Measurements from ENCODE around the gene AHCYL2. TPM values are rescaled to one million over a fixed set of nuclear protein-coding genes. Genes with fewer than 3 reads are reported as not detected.
"Not testable (repeated sequence)": the region's sequence is repeated elsewhere in the genome, so short reads cannot be mapped to it uniquely, and the experiment has no call there.

Gene AHCYL2
- total RNA-seq, 1 experiment from 2014 or later, result 23.2 TPM

DNA sequence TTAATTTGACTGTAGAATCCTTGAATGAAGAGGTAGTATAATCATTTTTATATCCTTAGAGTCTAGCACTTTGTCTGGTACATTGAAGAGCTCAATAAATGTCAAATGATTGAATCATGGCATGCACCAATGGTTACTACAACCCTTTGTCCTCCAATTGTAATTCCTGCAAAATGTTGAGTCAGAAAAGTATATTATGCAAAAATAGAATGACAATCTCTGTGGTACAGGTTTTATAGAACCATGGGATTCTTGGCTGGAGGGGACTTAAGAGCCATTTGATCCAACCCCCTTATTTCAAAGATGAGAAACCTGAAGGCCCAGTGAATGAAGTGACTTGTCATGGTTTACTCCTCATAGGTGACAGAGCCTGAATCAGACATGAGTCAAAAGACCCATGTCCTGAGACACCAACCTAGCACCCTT lies 246.6 kb downstream of the AHCYL2 start:
- Mint-ChIP-seq H3K4me3 (no peak overlapping the region), H3K4me1 (peaks cover 19 to 20% of the 10 kb centered on the region in 2 experiments), H3K36me3 (ENCODE audit: insufficient read depth in 1 of 3, low read depth in 3 of 3) (peaks cover 12 to 22% (median 15%) of the 10 kb centered on the region in 3 experiments), H3K27me3 (ENCODE audit: low read depth) (no peaks in the 10 kb centered on the region), H3K9me3 (peaks cover 7 to 11% of the 10 kb centered on the region in 2 experiments), H3K27ac (no peak overlapping the region)
- Histone ChIP-seq H3T11ph (ENCODE audit: low read length) (no peak overlapping the region), H4K5ac (ENCODE audit: insufficient read length, low read depth, low read length) (no peak overlapping the region), H2BK20ac (ENCODE audit: low read depth, low read length, poor library complexity, severe bottlenecking) (no peak overlapping the region), H4K20me1 (ENCODE audit: control insufficient read depth, insufficient read depth, insufficient read length) (no peaks in the 10 kb centered on the region), H3K27ac (ENCODE audit: insufficient read length, low read depth, low read length) (no peak overlapping the region), H2AK5ac (ENCODE audit: insufficient read length, low read length) (no peak overlapping the region), H3K23me2 (ENCODE audit: insufficient read length, low read depth, low read length, poor library complexity, severe bottlenecking) (no peaks in the 10 kb centered on the region), H3K4ac (ENCODE audit: low read depth, low read length) (no peak overlapping the region), H3K9ac (ENCODE audit: extremely low read depth, insufficient read length, low read length) (no peak overlapping the region), H4K91ac (ENCODE audit: insufficient read length, low read depth, low read length) (no peak overlapping the region), H2BK15ac (ENCODE audit: low read depth, low read length) (no peak overlapping the region), H3K9me3 (ENCODE audit: control insufficient read depth, low read depth, low read length) (no peaks in the 10 kb centered on the region), H3K23ac (ENCODE audit: insufficient read length, low read depth, low read length) (no peak overlapping the region), H3K4me2 (ENCODE audit: insufficient read depth, insufficient read length, low read length) (no peak overlapping the region), H2BK5ac (ENCODE audit: insufficient read length, low read length) (no peak overlapping the region), H2AFZ (ENCODE audit: low read length) (no peak overlapping the region), H3K27me3 (ENCODE audit: insufficient read depth, low read length) (no peaks in the 10 kb centered on the region), H3K56ac (ENCODE audit: insufficient read length, low read depth, low read length) (no peak overlapping the region), H3K79me2 (ENCODE audit: insufficient read depth, low read length) (no peaks in the 10 kb centered on the region), H3K18ac (ENCODE audit: insufficient read length, low read depth, low read length) (no peak overlapping the region), H4K8ac (replicated peaks; ENCODE audit: insufficient read length, low read depth, low read length) (no peak overlapping the region), H2BK12ac (ENCODE audit: insufficient read length, low read depth, low read length) (no peak overlapping the region), H2BK120ac (ENCODE audit: low read depth, low read length, poor library complexity, severe bottlenecking) (no peak overlapping the region), H3K14ac (ENCODE audit: insufficient read depth, low read length) (no peak overlapping the region), H3K4me1 (ENCODE audit: insufficient read depth, low read length) (no peaks in the 10 kb centered on the region; the same call in 1 of the 2 replicates), H3K79me1 (ENCODE audit: insufficient read depth, low read depth, low read length, poor library complexity, severe bottlenecking) (no peaks in the 10 kb centered on the region)
- TF ChIP-seq, protein P1, sequence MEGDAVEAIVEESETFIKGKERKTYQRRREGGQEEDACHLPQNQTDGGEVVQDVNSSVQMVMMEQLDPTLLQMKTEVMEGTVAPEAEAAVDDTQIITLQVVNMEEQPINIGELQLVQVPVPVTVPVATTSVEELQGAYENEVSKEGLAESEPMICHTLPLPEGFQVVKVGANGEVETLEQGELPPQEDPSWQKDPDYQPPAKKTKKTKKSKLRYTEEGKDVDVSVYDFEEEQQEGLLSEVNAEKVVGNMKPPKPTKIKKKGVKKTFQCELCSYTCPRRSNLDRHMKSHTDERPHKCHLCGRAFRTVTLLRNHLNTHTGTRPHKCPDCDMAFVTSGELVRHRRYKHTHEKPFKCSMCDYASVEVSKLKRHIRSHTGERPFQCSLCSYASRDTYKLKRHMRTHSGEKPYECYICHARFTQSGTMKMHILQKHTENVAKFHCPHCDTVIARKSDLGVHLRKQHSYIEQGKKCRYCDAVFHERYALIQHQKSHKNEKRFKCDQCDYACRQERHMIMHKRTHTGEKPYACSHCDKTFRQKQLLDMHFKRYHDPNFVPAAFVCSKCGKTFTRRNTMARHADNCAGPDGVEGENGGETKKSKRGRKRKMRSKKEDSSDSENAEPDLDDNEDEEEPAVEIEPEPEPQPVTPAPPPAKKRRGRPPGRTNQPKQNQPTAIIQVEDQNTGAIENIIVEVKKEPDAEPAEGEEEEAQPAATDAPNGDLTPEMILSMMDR (conservative IDR thresholded peaks at IDR 0.05), result no peak
- no peak for DNase-seq

DNA sequence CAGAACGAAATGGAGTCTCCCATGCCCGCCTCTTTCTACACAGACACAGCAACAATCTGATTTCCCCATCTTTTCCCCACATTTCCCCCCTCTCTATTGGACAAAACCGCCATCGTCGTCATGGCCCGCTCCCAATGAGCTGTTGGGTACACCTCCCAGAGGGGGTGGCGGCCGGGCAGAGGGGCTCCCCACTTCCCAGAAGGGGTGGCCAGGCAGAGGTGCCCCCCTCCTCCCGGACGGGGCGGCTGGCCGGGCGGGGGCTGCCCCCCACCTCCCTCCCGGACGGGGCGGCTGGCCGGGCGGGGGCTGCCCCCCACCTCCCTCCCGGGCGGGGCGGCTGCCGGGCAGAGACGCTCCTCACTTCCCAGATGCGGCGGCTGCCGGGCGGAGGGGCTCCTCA lies 251.1 kb downstream of the AHCYL2 start:
- H2BK20ac ChIP-seq (ENCODE audit: low read depth, low read length, poor library complexity, severe bottlenecking); H3K14ac ChIP-seq (ENCODE audit: insufficient read depth, low read length); H2AFZ ChIP-seq (ENCODE audit: low read length); H4K5ac ChIP-seq (ENCODE audit: insufficient read length, low read depth, low read length); H3K4me1 Mint-ChIP-seq; H3K4ac ChIP-seq (ENCODE audit: low read depth, low read length); H3K23me2 ChIP-seq (ENCODE audit: insufficient read length, low read depth, low read length, poor library complexity, severe bottlenecking); H3K27me3 Mint-ChIP-seq (ENCODE audit: low read depth); H3T11ph ChIP-seq (ENCODE audit: low read length); H3K9ac ChIP-seq (ENCODE audit: extremely low read depth, insufficient read length, low read length); H3K4me3 Mint-ChIP-seq; H4K8ac ChIP-seq (replicated peaks; ENCODE audit: insufficient read length, low read depth, low read length); DNase-seq; H3K79me1 ChIP-seq (ENCODE audit: insufficient read depth, low read depth, low read length, poor library complexity, severe bottlenecking); H3K27me3 ChIP-seq (ENCODE audit: insufficient read depth, low read length); H3K4me1 ChIP-seq (ENCODE audit: insufficient read depth, low read length); H3K79me2 ChIP-seq (ENCODE audit: insufficient read depth, low read length); H2AK5ac ChIP-seq (ENCODE audit: insufficient read length, low read length); H4K91ac ChIP-seq (ENCODE audit: insufficient read length, low read depth, low read length); H2BK15ac ChIP-seq (ENCODE audit: low read depth, low read length); H3K9me3 ChIP-seq (ENCODE audit: control insufficient read depth, low read depth, low read length); H3K18ac ChIP-seq (ENCODE audit: insufficient read length, low read depth, low read length); H4K20me1 ChIP-seq (ENCODE audit: control insufficient read depth, insufficient read depth, insufficient read length); H2BK5ac ChIP-seq (ENCODE audit: insufficient read length, low read length); H3K56ac ChIP-seq (ENCODE audit: insufficient read length, low read depth, low read length); H2BK12ac ChIP-seq (ENCODE audit: insufficient read length, low read depth, low read length); H3K27ac Mint-ChIP-seq; H2BK120ac ChIP-seq (ENCODE audit: low read depth, low read length, poor library complexity, severe bottlenecking); H3K4me2 ChIP-seq (ENCODE audit: insufficient read depth, insufficient read length, low read length); H3K27ac ChIP-seq (ENCODE audit: insufficient read length, low read depth, low read length); H3K23ac ChIP-seq (ENCODE audit: insufficient read length, low read depth, low read length): not testable (repeated sequence)
- no CpG with 5 or more reads among the region's 27 CpGs for WGBS (ENCODE audit: extremely low coverage, insufficient read length, low lambda C conversion rate)
- H3K9me3 Mint-ChIP-seq, result peaks cover 15 to 20% of the 10 kb centered on the region in 2 experiments
- peaks cover 26 to 32% (median 30%) of the 10 kb centered on the region in 3 experiments for H3K36me3 Mint-ChIP-seq (ENCODE audit: insufficient read depth in 1 of 3, low read depth in 3 of 3)

All from H9 (cell line).